Glomerular endothelial cell (primary cell): ENCODE measurements around the gene APOL5. TPM values are rescaled to one million over a fixed set of nuclear protein-coding genes. Genes with fewer than 3 reads are reported as not detected.
"Not testable (repeated sequence)": the region's sequence is repeated elsewhere in the genome, so short reads cannot be mapped to it uniquely, and the experiment has no call there.

Source experiments
- DNase-seq: peaks from one replicate; pipeline ENCODE4 v3.0.0-alpha.2; 2011; ENCODE audit warnings: low read depth, low spot score; ENCODE audit errors: extremely low read depth
- total RNA-seq: library from RNA; depleted of rRNA; stranded (reverse); fragments of >200 nt; gene quantifications from 2 replicates; pipeline ENCODE4 v1.2.3, GENCODE V29; 2015

APOL5 gene
- total RNA-seq, 1 donor from 2014 or later = not detected

- DNase-seq = no peak
Measured at GRCh38 chr22:35708917-35709316, 8.8 kb upstream of the APOL5 start.

GRCh38 chr22:35711336-35711735 lies 6.3 kb upstream of the APOL5 start:
- DNase-seq = no peak

- no peak for DNase-seq
Measured at GRCh38 chr22:35712672-35713071, 5.0 kb upstream of the APOL5 start.

- DNase-seq = no peak
Measured at GRCh38 chr22:35719212-35719875, 1.7 kb downstream of the APOL5 start.

- no peak for DNase-seq
Measured at GRCh38 chr22:35721960-35722359, 4.3 kb downstream of the APOL5 start.

- no peak for DNase-seq
Measured at GRCh38 chr22:35725521-35725920, 7.8 kb downstream of the APOL5 start.

- DNase-seq = no peak
Measured at GRCh38 chr22:35726398-35726797, 8.7 kb downstream of the APOL5 start.

- no peak for DNase-seq
Measured at GRCh38 chr22:35726933-35727332, 9.3 kb downstream of the APOL5 start.

GRCh38 chr22:35727436-35727835 lies 9.8 kb downstream of the APOL5 start:
- no peak for DNase-seq

GRCh38 chr22:35728639-35729308 lies 11.1 kb downstream of the APOL5 start:
- no peak for DNase-seq

GRCh38 chr22:35729309-35729698 lies 11.6 kb downstream of the APOL5 start:
- no peak for DNase-seq

- no peak for DNase-seq
Measured at GRCh38 chr22:35731321-35731720, 13.6 kb downstream of the APOL5 start.

- DNase-seq = no peak
Measured at GRCh38 chr22:35732116-35732515, 14.4 kb downstream of the APOL5 start.

- no peak for DNase-seq
Measured at GRCh38 chr22:35733036-35733435, 15.4 kb downstream of the APOL5 start.

GRCh38 chr22:35733791-35734516 lies 16.3 kb downstream of the APOL5 start:
- no peak for DNase-seq

- DNase-seq = no peak
Measured at GRCh38 chr22:35734517-35734827, 16.8 kb downstream of the APOL5 start.

GRCh38 chr22:35735542-35735941 lies 17.9 kb downstream of the APOL5 start:
- no peak for DNase-seq

- DNase-seq = no peak
Measured at GRCh38 chr22:35736166-35736565, 18.5 kb downstream of the APOL5 start.

- no peak for DNase-seq
Measured at GRCh38 chr22:35736701-35737100, 19.0 kb downstream of the APOL5 start.

GRCh38 chr22:35737886-35738285 lies 20.2 kb downstream of the APOL5 start:
- DNase-seq = not testable (repeated sequence)

GRCh38 chr22:35739076-35739930 lies 21.6 kb downstream of the APOL5 start:
- DNase-seq = no peak
